ENCODE results near the gene NCOA3.

Gene NCOA3

GRCh38 chr20:47703748-47704147 is 202.1 kb downstream of the NCOA3 start:
- DNase-seq (ENCODE audit: low read depth, low spot score), result no peak

GRCh38 chr20:47704746-47705496 is 203.2 kb downstream of the NCOA3 start:
- no peak for DNase-seq (ENCODE audit: low read depth, low spot score)

GRCh38 chr20:47705497-47705856 is 203.8 kb downstream of the NCOA3 start:
- no peak for DNase-seq (ENCODE audit: low read depth, low spot score)

- DNase-seq (ENCODE audit: low read depth, low spot score), result no peak
Measured at GRCh38 chr20:47706345-47706744, 204.7 kb downstream of the NCOA3 start.

Measured in smooth muscle cell of the brain vasculature (primary cell).